Activated CD8-positive, alpha-beta memory T cell treated with anti-CD3 and anti-CD28 coated beads, Interleukin-2, amount 10 ng/mL, durations not matched to agents 7 days and 5 days (primary cell): ENCODE measurements around the gene MRPS10. TPM values are rescaled to one million over a fixed set of nuclear protein-coding genes. Genes with fewer than 3 reads are reported as not detected.

Experiments used
- ATAC-seq: fragments of 150-1000 bp; cut with Tn5 transposase; one replicate; pipeline ENCODE4 v1.10.0; 2021; ENCODE audit warnings: moderate library complexity
- CTCF ChIA-PET: fragments of 350-600 bp; sonication (Branson Sonifier 250); formaldehyde crosslinking; loops from one replicate; lab custom pipeline; 2021; ENCODE audit warnings: antibody characterized with exemption; lab: Charles Lee
- DNase-seq: peaks from one replicate; pipeline ENCODE4 v3.0.0-alpha.2; 2020
- H3K27ac Mint-ChIP-seq: one replicate; pipeline ENCODE4 v1.8.0; 2021; ENCODE audit warnings: mild to moderate bottlenecking, mixed read lengths
- H3K27me3 Mint-ChIP-seq: one replicate; pipeline ENCODE4 v1.8.0; 2021; ENCODE audit warnings: mixed read lengths
- H3K36me3 Mint-ChIP-seq: one replicate; pipeline ENCODE4 v1.8.0; 2021; ENCODE audit warnings: mild to moderate bottlenecking, mixed read lengths
- H3K4me1 Mint-ChIP-seq: one replicate; pipeline ENCODE4 v1.8.0; 2021; ENCODE audit warnings: mixed read lengths
- H3K4me3 Mint-ChIP-seq: one replicate; pipeline ENCODE4 v1.8.0; 2021; ENCODE audit warnings: mild to moderate bottlenecking, moderate library complexity, mixed read lengths
- H3K9me3 Mint-ChIP-seq: one replicate; pipeline ENCODE4 v1.8.0; 2022; ENCODE audit warnings: low read depth, mixed read lengths
- total RNA-seq, 2 experiments: library from RNA; stranded (reverse); gene quantifications; one replicate each; pipeline ENCODE4 v1.2.3, GENCODE V29; 2021

The MRPS10 gene
- total RNA-seq, 2 experiments from 2014 or later: 28.8 to 36.5 TPM

- CTCF ChIA-PET: no interaction called here
- H3K27ac Mint-ChIP-seq: no peak overlapping the region
- no peaks in the 10 kb centered on the region for H3K4me1 Mint-ChIP-seq
- H3K4me3 Mint-ChIP-seq: no peak overlapping the region
- DNase-seq: no peak
- H3K9me3 Mint-ChIP-seq: no peaks in the 10 kb centered on the region
- H3K36me3 Mint-ChIP-seq: no peaks in the 10 kb centered on the region
- H3K27me3 Mint-ChIP-seq: peaks cover 12% of the 10 kb centered on the region
- no peak for ATAC-seq
These were observed 58.1 kb downstream of the MRPS10 start for GRCh38 chr6:42159431-42160024.

GRCh38 chr6:42158631-42159030 lies 59.0 kb downstream of the MRPS10 start:
- CTCF ChIA-PET: no interaction called here
- H3K36me3 Mint-ChIP-seq: no peaks in the 10 kb centered on the region
- no peak for DNase-seq
- no peak for ATAC-seq
- no peaks in the 10 kb centered on the region for H3K4me1 Mint-ChIP-seq
- no peaks in the 10 kb centered on the region for H3K9me3 Mint-ChIP-seq
- H3K27ac Mint-ChIP-seq: no peak overlapping the region
- no peak overlapping the region for H3K4me3 Mint-ChIP-seq
- H3K27me3 Mint-ChIP-seq: peaks cover 12% of the 10 kb centered on the region

GRCh38 chr6:42158011-42158410 lies 59.6 kb downstream of the MRPS10 start:
- Mint-ChIP-seq H3K9me3 (no peaks in the 10 kb centered on the region), H3K27ac (no peak overlapping the region), H3K4me1 (no peaks in the 10 kb centered on the region), H3K4me3 (no peak overlapping the region), H3K27me3 (peaks cover 12% of the 10 kb centered on the region), H3K36me3 (no peaks in the 10 kb centered on the region)
- CTCF ChIA-PET: no interaction called here
- ATAC-seq: no peak
- DNase-seq: no peak

Other genes starting within 250 kb of the MRPS10 start
- 10 to 100 TPM; 50.9 to 53.2 TPM for gene TAF8, start 167.3 kb downstream of the MRPS10 start, total RNA-seq
- gene C6orf132, start 75.2 kb downstream of the MRPS10 start, total RNA-seq: under 1 TPM; 0.16 to 0.18 TPM
- gene GUCA1A, start 44.5 kb downstream of the MRPS10 start, total RNA-seq: not detected
- gene GUCA1B, start 22.9 kb downstream of the MRPS10 start, total RNA-seq: 1 to 10 TPM in 1 of 2 experiments, under 1 TPM in 1; 0.94 to 1.8 TPM
- gene TRERF1, start 234.1 kb upstream of the MRPS10 start, total RNA-seq: 10 to 100 TPM; 16.2 to 36.0 TPM